HepG2 (cell line): ENCODE results near the gene MBLAC1. TPM values are rescaled to one million over a fixed set of nuclear protein-coding genes. Genes with fewer than 3 reads are reported as not detected.

Experiments
- GRHL1 ChIP-seq: sonication (generic); formaldehyde crosslinking; conservative IDR thresholded peaks from 2 replicates; pipeline ENCODE4 v1.8.0; 2022; ENCODE audit warnings: missing genetic modification reagents
- HNRNPL ChIP-seq: fragments of 200-400 bp; formaldehyde crosslinking; IDR thresholded peaks from 2 replicates; pipeline ENCODE4 v1.6.1; 2017; ENCODE audit warnings: mild to moderate bottlenecking, low read depth, low read length
- IRF9 ChIP-seq: sonication (generic); formaldehyde crosslinking; IDR thresholded peaks from 2 replicates; pipeline ENCODE4 v1.8.0; 2022; ENCODE audit warnings: missing genetic modification reagents, mild to moderate bottlenecking, borderline replicate concordance
- MAZ ChIP-seq, 2 experiments: sonication (generic) in 1 of 2; formaldehyde crosslinking in 1 of 2; IDR thresholded peaks; 2 replicates each; pipeline versions ENCODE4 v1.5.0 to v1.6.1; 2012 to 2020; ENCODE audit warnings: low read depth in 2 of 2, mild to moderate bottlenecking in 2 of 2, borderline replicate concordance in 1 of 2, improper control_type of control experiment in 1 of 2, low read length in 1 of 2, missing genetic modification reagents in 1 of 2, moderate library complexity in 1 of 2
- MED13 ChIP-seq: sonication (generic); formaldehyde crosslinking; IDR thresholded peaks from 2 replicates; pipeline ENCODE4 v1.5.0; 2020; ENCODE audit warnings: missing genetic modification reagents
- NCOR1 ChIP-seq: fragments of 200-600 bp; sonication (generic); IDR thresholded peaks from 2 replicates; pipeline ENCODE4 v1.7.0; 2017; ENCODE audit warnings: antibody characterized with exemption, low read length, borderline replicate concordance
- PRPF4 ChIP-seq: fragments of 200-400 bp; formaldehyde crosslinking; IDR thresholded peaks from 2 replicates; pipeline ENCODE4 v1.6.1; 2016; ENCODE audit warnings: low read length, low read depth; ENCODE audit not compliant: poor library complexity, severe bottlenecking
- RAD51 ChIP-seq: fragments of 450-650 bp; IDR thresholded peaks from 2 replicates; pipeline ENCODE4 v1.6.1; 2016; ENCODE audit warnings: borderline replicate concordance
- SPEN ChIP-seq: sonication (generic); formaldehyde crosslinking; IDR thresholded peaks from 2 replicates; pipeline ENCODE4 v1.5.1; 2020; ENCODE audit warnings: low read depth, mild to moderate bottlenecking, missing genetic modification reagents
- USF2 ChIP-seq, 2 experiments: sonication (generic) in 1 of 2; formaldehyde crosslinking in 1 of 2; IDR thresholded peaks; 2 replicates each; pipeline versions ENCODE4 v1.5.1 to v1.6.1; 2011 to 2020; ENCODE audit warnings: borderline replicate concordance in 1 of 2, low read depth in 1 of 2, low read length in 1 of 2, mild to moderate bottlenecking in 1 of 2, missing genetic modification reagents in 1 of 2, moderate library complexity in 1 of 2
- ZBTB39 ChIP-seq: sonication (generic); formaldehyde crosslinking; IDR thresholded peaks from 2 replicates; pipeline ENCODE4 v1.5.0; 2020; ENCODE audit warnings: missing genetic modification reagents
- ZNF292 ChIP-seq: sonication (generic); formaldehyde crosslinking; IDR thresholded peaks from 2 replicates; pipeline ENCODE4 v1.8.1; 2022; ENCODE audit warnings: mild to moderate bottlenecking, low read depth, missing genetic modification reagents, borderline replicate concordance
- ZNF33A ChIP-seq: sonication (generic); formaldehyde crosslinking; IDR thresholded peaks from 2 replicates; pipeline ENCODE4 v1.5.1; 2020; ENCODE audit warnings: missing genetic modification reagents, mild to moderate bottlenecking, moderate library complexity, borderline replicate concordance
- ZNF350 ChIP-seq: sonication (generic); formaldehyde crosslinking; IDR thresholded peaks from 2 replicates; pipeline ENCODE4 v1.4.0; 2020; ENCODE audit warnings: mild to moderate bottlenecking, low read depth, missing genetic modification reagents, borderline replicate concordance
- ZNF484 ChIP-seq: sonication (generic); formaldehyde crosslinking; IDR thresholded peaks from 2 replicates; pipeline ENCODE4 v1.5.1; 2020; ENCODE audit warnings: mild to moderate bottlenecking, low read depth, missing genetic modification reagents, borderline replicate concordance
- ZNF691 ChIP-seq: sonication (generic); formaldehyde crosslinking; IDR thresholded peaks from 2 replicates; pipeline ENCODE4 v1.4.0; 2020; ENCODE audit warnings: missing genetic modification reagents, low read depth, mild to moderate bottlenecking, borderline replicate concordance
- ZNF816 ChIP-seq: sonication (generic); formaldehyde crosslinking; IDR thresholded peaks from 2 replicates; pipeline ENCODE4 v1.8.0; 2022; ENCODE audit warnings: missing genetic modification reagents, mild to moderate bottlenecking, borderline replicate concordance
- polyA plus RNA-seq, 8 experiments: library from polyadenylated mRNA; depleted of rRNA in 3 of 8; stranded (reverse) in 7 of 8; unstranded in 1 of 8; fragments of >200 nt; fragmentation: Illumina TruSeq in 4 of 8; extraction: Trizol in 4 of 8; gene quantifications; 2 replicates each; pipeline versions ENCODE4 v1.2.1 to v1.2.3, GENCODE V29; 2011 to 2016; ENCODE audit warnings: low read depth in 4 of 8, missing spikeins in 1 of 8, mixed read lengths in 1 of 8; ENCODE audit not compliant: insufficient read depth in 1 of 8
- total RNA-seq, 5 experiments: library from RNA; depleted of rRNA; stranded (reverse); fragments of >200 nt; fragmentation: Illumina TruSeq; extraction: Trizol; gene quantifications; 2 replicates each; pipeline ENCODE4 v1.2.3, GENCODE V29; 2016; ENCODE audit warnings: low read depth in 1 of 5

Gene MBLAC1
- total and polyA plus RNA-seq, 2 of the 13 experiments (the other 11 are each of a cell fraction or from before 2014, with no cell fraction given), result 0.79 to 2.1 TPM

GRCh38 chr7:100122067-100122466, 4.7 kb upstream of the MBLAC1 start (continued):
- TF ChIP-seq SPEN, result no peak; the same call in 1 of the 2 replicates
- no peak for TF ChIP-seq MAZ (IDR thresholded peaks at IDR 0.05; ENCODE audit: borderline replicate concordance, low read depth, low read length)
- TF ChIP-seq MAZ (CRISPR knock-in tag; IDR thresholded peaks at IDR 0.05; ENCODE audit: low read depth), result no peak
- TF ChIP-seq ZNF33A (CRISPR knock-in tag), result no peak
- no peak for TF ChIP-seq ZNF816 (CRISPR knock-in tag)
- peak; percentile 26; the same call in 1 of the 2 replicates for TF ChIP-seq USF2 (IDR thresholded peaks at IDR 0.05; ENCODE audit: low read depth, low read length)
- TF ChIP-seq USF2 (CRISPR knock-in tag; IDR thresholded peaks at IDR 0.05; ENCODE audit: borderline replicate concordance), result peak; percentile 33; the same call in 1 of the 2 replicates
- peak; percentile 54; the same call in 1 of the 2 replicates for TF ChIP-seq ZNF350 (CRISPR knock-in tag)
- no peak for TF ChIP-seq RAD51
- TF ChIP-seq ZNF691 (CRISPR knock-in tag), result no peak
- TF ChIP-seq GRHL1 (CRISPR knock-in tag), result no peak
- TF ChIP-seq ZBTB39, result no peak
- TF ChIP-seq ZNF292 (CRISPR knock-in tag), result peak; percentile 68; the same call in 1 of the 2 replicates
- no peak for TF ChIP-seq NCOR1
- no peak for TF ChIP-seq IRF9
- no peak for TF ChIP-seq ZNF484
- TF ChIP-seq HNRNPL, result no peak
- no peak for TF ChIP-seq PRPF4
- TF ChIP-seq MED13, result no peak
